M059J (cell line): Measurements from ENCODE around the gene VSX1. TPM values are rescaled to one million over a fixed set of nuclear protein-coding genes. Genes with fewer than 3 reads are reported as not detected.

Experiments
- DNase-seq: peaks from one replicate; pipeline ENCODE4 v3.0.0-alpha.2; 2012; ENCODE audit warnings: low read depth
- total RNA-seq: library from RNA; depleted of rRNA; stranded (reverse); fragments of >200 nt; shearing (Covaris generic); gene quantifications from 2 replicates; pipeline ENCODE4 v1.2.3, GENCODE V29; 2014; rRNA removed

VSX1 gene
- total RNA-seq, 1 experiment from 2014 or later, result 0.32 TPM

GRCh38 chr20:25040438-25040831, 41.5 kb downstream of the VSX1 start:
- DNase-seq, result peak; percentile 45

DNA sequence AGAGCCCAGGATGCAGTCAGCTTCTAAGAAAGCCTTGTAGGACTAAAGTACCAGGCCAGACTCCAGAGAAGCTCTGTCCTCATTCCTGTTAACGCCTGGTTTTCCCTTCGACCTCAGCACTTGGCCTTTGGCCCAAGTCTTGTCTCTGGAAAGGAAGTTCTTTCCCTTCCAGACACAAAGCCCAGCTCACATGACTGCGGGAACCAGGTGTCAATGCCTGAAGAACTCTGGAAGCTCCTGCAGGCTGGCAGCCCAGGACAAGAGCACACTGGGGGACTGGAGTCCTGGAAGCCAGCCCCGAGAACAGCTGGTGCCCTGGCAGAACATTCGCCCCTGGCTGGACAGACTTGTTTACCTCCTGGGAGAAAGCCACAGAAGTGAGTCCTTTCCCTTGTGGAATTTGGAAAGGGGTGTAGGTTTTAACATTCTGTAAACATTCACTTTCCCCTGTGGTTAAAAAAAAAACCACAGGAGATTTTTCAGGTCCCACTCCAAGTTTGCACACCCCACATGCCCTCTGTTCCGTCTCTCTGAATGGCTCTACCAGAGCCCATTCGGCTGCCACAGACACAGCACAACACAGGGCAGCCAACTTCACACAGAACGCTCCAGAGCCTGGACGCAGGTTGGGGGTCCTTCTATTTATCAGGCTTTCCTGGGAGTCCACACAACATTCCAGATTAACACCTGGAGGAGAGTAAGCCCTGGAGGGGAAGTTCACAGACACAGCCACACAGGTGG, 42.1 kb downstream of the VSX1 start:
- peak; percentile 67 for DNase-seq

GRCh38 chr20:25038591-25039015, 43.3 kb downstream of the VSX1 start:
- no peak for DNase-seq

DNA sequence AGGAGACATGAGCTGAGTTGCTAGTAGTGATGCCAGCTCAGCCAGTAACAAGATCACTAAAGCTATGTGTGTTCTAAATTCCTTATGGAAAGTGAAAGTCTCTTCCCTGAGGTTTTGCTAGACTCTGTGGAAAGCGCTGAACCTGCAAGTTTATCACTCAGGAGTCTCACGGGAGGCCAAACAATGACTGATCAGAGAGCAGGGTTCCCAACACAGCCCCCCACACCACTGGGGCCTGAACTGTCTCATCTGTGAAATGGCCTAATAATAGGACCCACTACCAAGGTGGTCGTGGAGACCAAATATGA, 43.9 kb downstream of the VSX1 start:
- peak; percentile 40 for DNase-seq

GRCh38 chr20:25037288-25038102, 44.4 kb downstream of the VSX1 start:
- no peak for DNase-seq

- DNase-seq, result no peak
These were observed 45.5 kb downstream of the VSX1 start for GRCh38 chr20:25036331-25036936.

DNA sequence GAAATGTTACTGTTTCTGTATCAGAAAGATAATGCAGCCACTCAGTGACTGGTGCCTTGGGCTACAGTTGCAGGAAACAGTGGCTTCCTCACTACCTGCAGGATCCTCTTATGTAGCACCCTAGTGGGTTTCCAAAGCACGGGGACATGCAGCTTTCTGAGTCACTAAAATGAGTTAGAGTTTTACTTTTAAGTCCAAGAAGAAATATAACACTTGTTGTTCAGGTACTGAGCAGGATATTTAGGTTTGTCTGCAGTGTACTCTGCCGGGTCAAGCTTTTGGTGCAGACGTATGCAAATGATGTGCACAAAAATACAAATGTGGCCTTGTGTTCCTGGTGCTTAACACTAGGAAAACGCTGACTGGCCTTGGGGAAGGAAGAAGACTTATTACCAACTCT, 46.0 kb downstream of the VSX1 start:
- DNase-seq, result no peak

GRCh38 chr20:25033924-25034300, 48.0 kb downstream of the VSX1 start:
- DNase-seq, result no peak

DNA sequence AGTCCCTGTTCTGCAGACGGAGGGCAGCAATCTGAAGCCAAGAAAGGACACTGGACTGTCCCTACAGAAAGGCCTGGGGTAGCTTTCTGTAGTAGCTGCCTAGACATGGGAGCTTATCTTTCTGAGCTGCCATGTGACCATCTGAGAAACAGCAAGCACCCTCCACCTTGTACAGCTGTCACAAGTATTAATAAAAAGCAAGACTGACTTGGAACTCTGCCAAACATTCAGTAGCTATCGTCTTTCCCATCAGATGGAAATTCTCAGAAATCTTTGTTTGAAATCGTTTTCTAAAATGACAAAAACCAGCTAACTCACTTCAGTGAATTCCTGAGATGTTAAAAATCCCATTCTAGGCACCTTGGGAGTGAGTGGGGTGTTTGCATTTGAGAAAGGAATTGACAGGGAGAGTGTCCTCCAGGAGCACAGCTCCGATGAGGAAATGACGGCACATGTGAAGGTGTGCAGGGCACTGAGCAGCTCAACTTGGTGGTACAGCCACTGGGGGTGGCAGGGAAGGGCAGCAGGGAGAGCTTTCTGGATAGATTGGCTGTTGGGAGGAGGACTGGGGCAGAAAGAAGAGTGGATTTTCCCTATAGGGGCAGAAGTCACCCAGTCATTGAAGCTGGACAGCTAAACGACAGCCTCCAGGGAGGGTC, 48.5 kb downstream of the VSX1 start:
- no peak for DNase-seq

- no peak for DNase-seq
These were observed 49.3 kb downstream of the VSX1 start for GRCh38 chr20:25032478-25033264.

GRCh38 chr20:25032065-25032477, 49.9 kb downstream of the VSX1 start:
- DNase-seq, result no peak

DNA sequence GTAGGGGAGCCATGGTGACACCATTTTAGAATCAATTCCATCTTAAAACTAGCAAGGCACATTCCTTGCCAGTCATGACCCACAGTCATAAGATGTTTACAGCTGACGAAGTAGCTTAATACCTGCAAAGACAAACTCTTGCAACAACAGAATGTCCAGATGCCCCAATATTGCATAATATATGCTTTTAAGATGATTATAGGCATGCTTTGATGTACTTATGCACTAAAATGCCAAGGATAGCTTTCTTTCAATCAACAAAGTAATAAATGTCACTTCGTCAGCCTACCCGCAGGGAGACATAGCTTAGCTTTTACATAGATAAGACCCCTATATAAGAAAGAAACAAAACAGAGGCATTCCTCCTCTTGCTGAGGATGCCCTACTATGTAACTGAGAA, 50.7 kb downstream of the VSX1 start:
- DNase-seq, result no peak

GRCh38 chr20:25030649-25031207, 51.2 kb downstream of the VSX1 start:
- DNase-seq, result no peak

GRCh38 chr20:25030007-25030648, 51.8 kb downstream of the VSX1 start:
- no peak for DNase-seq

- DNase-seq, result no peak
These were observed 55.8 kb downstream of the VSX1 start for GRCh38 chr20:25025986-25026605.

Other genes starting within 250 kb of the VSX1 start
- gene CST7, start 132.9 kb downstream of the VSX1 start, total RNA-seq, result 4.2 and 6.8 TPM in 2 replicates
- 129 and 214 TPM in 2 replicates for gene APMAP, start 89.4 kb downstream of the VSX1 start, total RNA-seq
- gene ACSS1, start 24.0 kb downstream of the VSX1 start, total RNA-seq, result 0.17 and 0.32 TPM in 2 replicates
- gene ENTPD6, start 113.6 kb upstream of the VSX1 start, total RNA-seq, result 57.9 and 67.9 TPM in 2 replicates
- 94.7 and 131 TPM in 2 replicates for gene PYGB, start 165.9 kb upstream of the VSX1 start, total RNA-seq